Measurements from ENCODE around the gene NFU1. TPM values are rescaled to one million over a fixed set of nuclear protein-coding genes. Genes with fewer than 3 reads are reported as not detected.
A peak's percentile ranks its signal among the peaks of the same experiment; 100 is the strongest.
"Not testable (repeated sequence)": the region's sequence is repeated elsewhere in the genome, so short reads cannot be mapped to it uniquely, and the experiment has no call there.

NFU1 gene
- polyA plus RNA-seq, 1 donor from 2014 or later: 87.2 TPM

GRCh38 chr2:69461404-69461803 lies 24.2 kb upstream of the NFU1 start:
- peaks cover 2% of the 10 kb centered on the region for H3K27me3 Mint-ChIP-seq
- H3K9me3 Mint-ChIP-seq: peaks cover 0 to 2% (median 1%) of the 10 kb centered on the region in 3 donors
- H3K36me3 Mint-ChIP-seq: peaks cover 4% of the 10 kb centered on the region
- H3K4me3 Mint-ChIP-seq: no peak overlapping the region
- no peak overlapping the region for H3K27ac Mint-ChIP-seq
- H3K4me1 Mint-ChIP-seq: peaks cover 0 to 2% (median 0%) of the 10 kb centered on the region in 3 donors

DNA sequence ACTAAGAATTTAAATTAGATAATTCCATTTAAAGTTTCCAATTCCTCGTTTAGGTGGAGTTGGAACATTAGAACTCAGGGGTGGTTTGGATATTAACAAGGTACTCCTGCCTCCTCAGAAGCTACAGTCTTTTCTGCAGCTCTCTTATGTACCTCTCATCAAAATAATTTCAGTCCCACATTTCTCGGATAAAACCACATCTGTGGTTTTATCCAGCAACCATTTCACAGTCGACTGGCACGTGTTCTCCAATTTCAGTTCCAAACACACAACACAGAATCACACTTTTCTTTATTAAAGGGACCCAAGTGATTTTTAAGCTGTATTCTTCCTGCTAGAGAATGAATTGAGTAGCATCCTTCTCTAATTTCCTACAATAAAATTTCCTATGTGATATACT lies 22.7 kb upstream of the NFU1 start:
- H3K27ac Mint-ChIP-seq: no peak overlapping the region
- H3K4me3 Mint-ChIP-seq: no peak overlapping the region
- peaks cover 4% of the 10 kb centered on the region for H3K36me3 Mint-ChIP-seq

GRCh38 chr2:69456950-69457445 lies 19.8 kb upstream of the NFU1 start:
- H3K27ac Mint-ChIP-seq: no peak overlapping the region

More for the DNA sequence above, 22.7 kb upstream of the NFU1 start:
- Mint-ChIP-seq H3K9me3 (peaks cover 0 to 2% (median 1%) of the 10 kb centered on the region in 3 donors), H3K27me3 (peaks cover 2% of the 10 kb centered on the region), H3K4me1 (peaks cover 0 to 2% (median 0%) of the 10 kb centered on the region in 3 donors)

DNA sequence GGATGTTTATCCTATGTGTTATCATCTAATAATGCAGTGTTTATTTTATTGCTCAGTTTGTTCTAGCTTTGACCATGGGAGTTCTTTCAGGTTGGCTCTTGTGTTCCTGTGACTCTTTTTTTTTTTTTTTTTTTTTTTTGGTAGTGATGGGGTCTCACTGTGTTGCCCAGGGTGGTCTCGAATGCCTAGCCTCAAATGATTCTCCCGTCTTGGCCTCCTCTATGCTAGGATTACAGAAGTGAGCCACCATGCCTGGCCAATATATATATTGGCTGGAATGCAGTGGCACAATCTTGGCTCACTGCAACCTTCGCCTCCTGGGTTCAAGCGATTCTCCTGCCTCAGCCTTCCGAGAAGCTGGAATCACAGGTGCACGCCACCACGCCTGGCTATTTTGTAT lies 18.9 kb upstream of the NFU1 start:
- Mint-ChIP-seq H3K27me3 (no peaks in the 10 kb centered on the region), H3K36me3 (peaks cover 2% of the 10 kb centered on the region), H3K4me3 (no peak overlapping the region), H3K27ac (no peak overlapping the region), H3K4me1 (peaks cover 0 to 5% (median 4%) of the 10 kb centered on the region in 3 donors), H3K9me3 (peaks cover 0 to 1% (median 0%) of the 10 kb centered on the region in 3 donors)

More at GRCh38 chr2:69456950-69457445, 19.8 kb upstream of the NFU1 start:
- Mint-ChIP-seq H3K36me3 (peaks cover 2% of the 10 kb centered on the region), H3K4me1 (peaks cover 0 to 5% (median 4%) of the 10 kb centered on the region in 3 donors), H3K9me3 (peaks cover 0 to 2% (median 1%) of the 10 kb centered on the region in 3 donors), H3K27me3 (no peaks in the 10 kb centered on the region), H3K4me3 (no peak overlapping the region)

- peaks cover 2% of the 10 kb centered on the region for H3K36me3 Mint-ChIP-seq
- peaks cover 0 to 1% (median 0%) of the 10 kb centered on the region in 3 donors for H3K9me3 Mint-ChIP-seq
- H3K27ac Mint-ChIP-seq: no peak overlapping the region
- H3K27me3 Mint-ChIP-seq: no peaks in the 10 kb centered on the region
- no peak overlapping the region for H3K4me3 Mint-ChIP-seq
- H3K4me1 Mint-ChIP-seq: peaks cover 0 to 5% (median 4%) of the 10 kb centered on the region in 3 donors
These were observed 17.7 kb upstream of the NFU1 start for GRCh38 chr2:69454976-69455375.

- Mint-ChIP-seq H3K9me3 (no peaks in the 10 kb centered on the region), H3K4me1 (peaks cover 0 to 4% (median 4%) of the 10 kb centered on the region in 3 donors), H3K27me3 (peaks cover 3% of the 10 kb centered on the region), H3K27ac (no peak overlapping the region), H3K4me3 (no peak overlapping the region), H3K36me3 (peaks cover 4% of the 10 kb centered on the region)
These were observed 16.4 kb upstream of the NFU1 start for GRCh38 chr2:69453475-69454129.

DNA sequence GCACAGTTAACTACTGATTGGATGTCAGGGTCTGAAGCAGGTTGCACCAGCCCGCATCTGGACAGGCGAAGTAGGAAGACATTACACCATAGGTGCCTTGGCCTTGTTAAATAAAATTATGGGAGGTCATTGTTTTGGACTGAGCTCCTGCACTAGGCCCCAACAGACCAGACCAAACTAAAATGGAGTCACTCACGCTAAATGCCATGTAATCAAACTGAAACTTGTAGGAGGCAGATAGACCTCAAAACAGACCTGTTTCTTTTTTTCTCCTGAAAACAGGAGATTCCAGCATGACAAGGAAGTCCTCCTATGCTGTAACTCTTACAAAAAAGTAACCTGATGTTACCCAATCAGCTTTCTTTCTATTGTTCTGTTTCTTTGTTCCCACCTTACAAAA lies 15.5 kb upstream of the NFU1 start:
- Mint-ChIP-seq H3K36me3 (peaks cover 4% of the 10 kb centered on the region), H3K27ac (no peak overlapping the region)

DNA sequence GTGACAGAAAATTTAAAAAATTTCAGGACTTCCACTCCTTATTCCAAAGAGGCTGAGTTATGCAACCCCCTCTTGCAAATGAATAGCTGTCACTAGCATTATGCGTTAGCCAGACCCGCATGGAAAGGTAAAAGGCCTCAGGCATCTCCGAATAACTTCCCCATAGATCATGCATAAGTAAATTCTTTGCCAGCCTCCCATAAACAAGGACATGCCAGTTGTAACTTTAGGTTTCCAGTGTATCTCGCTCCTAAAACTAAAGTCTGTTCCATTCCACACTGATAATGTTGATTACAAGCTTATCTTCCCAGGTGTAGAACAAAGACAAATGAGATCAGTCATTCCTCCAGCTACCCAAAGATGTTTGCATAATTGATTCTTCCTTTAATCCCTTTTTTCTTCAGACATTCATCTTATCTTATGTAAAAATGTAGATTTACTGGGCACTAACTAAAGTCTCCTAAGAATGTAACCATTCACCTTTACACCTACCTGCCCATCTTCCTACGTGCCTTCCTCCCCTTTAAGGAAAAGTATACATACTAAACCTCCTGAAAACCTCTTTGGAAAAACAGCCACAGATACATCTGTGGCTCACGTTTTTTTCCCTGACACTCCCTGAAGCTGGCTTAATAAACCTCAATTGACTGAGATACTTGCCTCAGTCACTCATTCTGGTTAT lies 13.6 kb upstream of the NFU1 start:
- Mint-ChIP-seq H3K36me3 (peaks cover 6% of the 10 kb centered on the region), H3K27ac (no peak overlapping the region), H3K9me3 (no peaks in the 10 kb centered on the region), H3K27me3 (peaks cover 4% of the 10 kb centered on the region), H3K4me1 (peaks cover 0 to 4% (median 4%) of the 10 kb centered on the region in 3 donors), H3K4me3 (no peak overlapping the region)

More for the DNA sequence above, 15.5 kb upstream of the NFU1 start:
- Mint-ChIP-seq H3K27me3 (peaks cover 4% of the 10 kb centered on the region), H3K4me1 (peaks cover 0 to 4% (median 4%) of the 10 kb centered on the region in 3 donors), H3K4me3 (no peak overlapping the region), H3K9me3 (no peaks in the 10 kb centered on the region)

DNA sequence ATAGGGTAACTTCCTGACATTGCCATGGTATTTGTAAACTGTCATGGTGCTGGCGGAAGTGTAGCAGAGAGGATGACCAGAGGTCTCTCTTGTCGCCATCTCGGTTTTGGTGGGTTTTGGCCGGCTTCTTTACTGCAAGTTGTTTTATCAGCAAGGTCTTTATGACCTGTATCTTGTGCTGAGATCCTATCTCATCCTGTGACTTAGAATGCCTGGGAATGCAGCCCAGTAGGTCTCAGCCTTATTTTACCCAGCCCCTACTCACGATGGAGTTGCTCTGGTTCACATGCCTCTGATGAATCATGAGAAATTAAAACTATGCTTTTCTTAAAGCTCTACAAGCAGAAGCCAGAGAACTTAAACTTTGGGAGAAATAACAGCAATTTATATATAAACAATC lies 12.7 kb upstream of the NFU1 start:
- Mint-ChIP-seq H3K4me3 (no peak overlapping the region), H3K36me3 (peaks cover 6% of the 10 kb centered on the region), H3K9me3 (no peaks in the 10 kb centered on the region), H3K4me1 (peaks cover 0 to 4% (median 4%) of the 10 kb centered on the region in 3 donors), H3K27ac (no peak overlapping the region), H3K27me3 (peaks cover 4% of the 10 kb centered on the region)

DNA sequence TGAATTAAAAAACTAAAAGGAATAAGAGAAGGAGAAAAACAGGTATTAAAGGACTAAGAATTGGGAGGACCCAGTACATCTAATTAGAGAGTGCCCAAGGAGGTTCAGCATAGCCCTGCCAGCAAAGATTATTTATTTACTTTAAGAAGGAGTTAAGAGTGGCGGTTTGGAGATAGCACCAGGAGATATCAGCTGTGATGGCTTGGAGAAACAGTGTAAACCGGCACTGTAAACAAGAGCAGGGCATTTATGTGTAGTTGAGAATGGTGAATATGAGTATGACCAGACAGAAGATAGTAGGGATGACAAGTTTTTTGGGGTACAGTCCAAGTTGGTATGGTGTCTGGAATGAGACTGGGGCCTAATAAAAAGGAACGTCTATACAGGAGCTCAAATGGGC lies 6.4 kb upstream of the NFU1 start:
- H3K27ac Mint-ChIP-seq, H3K4me1 Mint-ChIP-seq, H3K27me3 Mint-ChIP-seq, H3K36me3 Mint-ChIP-seq, H3K9me3 Mint-ChIP-seq, H3K4me3 Mint-ChIP-seq: not testable (repeated sequence)

GRCh38 chr2:69439499-69439898 lies 2.3 kb upstream of the NFU1 start:
- not testable (repeated sequence) for H3K27me3 Mint-ChIP-seq, H3K36me3 Mint-ChIP-seq, H3K9me3 Mint-ChIP-seq
- peaks cover 17 to 25% (median 18%) of the 10 kb centered on the region in 3 donors for H3K4me1 Mint-ChIP-seq
- H3K27ac Mint-ChIP-seq: peak overlapping the region in 2 of 3 donors; percentile 30 to 99
- peak overlapping the region in 2 of 4 donors; percentile 50 to 99 for H3K4me3 Mint-ChIP-seq

DNA sequence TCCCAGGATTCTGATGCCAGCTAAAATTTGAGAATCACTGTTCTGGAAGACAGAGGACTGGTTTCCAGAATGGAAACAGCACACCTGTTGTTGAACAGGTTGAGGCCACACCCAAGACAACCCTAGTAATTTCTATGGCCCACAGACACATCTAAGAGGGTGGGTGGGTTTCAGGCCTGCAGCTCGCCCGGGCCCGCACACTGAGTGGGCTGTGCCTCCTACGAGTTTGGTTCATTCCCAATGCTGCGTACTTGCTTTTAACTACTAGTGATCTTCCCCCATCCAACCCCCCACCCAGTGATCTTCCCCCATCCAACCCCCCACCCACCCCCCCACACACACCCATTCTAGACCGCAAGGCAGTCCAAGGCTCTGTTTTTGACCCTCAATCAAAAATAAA lies 1.3 kb upstream of the NFU1 start:
- Mint-ChIP-seq H3K4me3 (peak overlapping the region in 2 of 4 donors; percentile 17 to 99), H3K9me3 (peaks cover 0 to 8% (median 0%) of the 10 kb centered on the region in 3 donors), H3K36me3 (peaks cover 2% of the 10 kb centered on the region), H3K27me3 (no peaks in the 10 kb centered on the region), H3K4me1 (peaks cover 18 to 26% (median 19%) of the 10 kb centered on the region in 3 donors), H3K27ac (peak overlapping the region in 2 of 3 donors; percentile 99)

GRCh38 chr2:69437751-69438154 lies 518 bp upstream of the NFU1 start:
- peaks cover 0 to 8% (median 0%) of the 10 kb centered on the region in 3 donors for H3K9me3 Mint-ChIP-seq
- H3K36me3 Mint-ChIP-seq: peaks cover 2% of the 10 kb centered on the region

DNA sequence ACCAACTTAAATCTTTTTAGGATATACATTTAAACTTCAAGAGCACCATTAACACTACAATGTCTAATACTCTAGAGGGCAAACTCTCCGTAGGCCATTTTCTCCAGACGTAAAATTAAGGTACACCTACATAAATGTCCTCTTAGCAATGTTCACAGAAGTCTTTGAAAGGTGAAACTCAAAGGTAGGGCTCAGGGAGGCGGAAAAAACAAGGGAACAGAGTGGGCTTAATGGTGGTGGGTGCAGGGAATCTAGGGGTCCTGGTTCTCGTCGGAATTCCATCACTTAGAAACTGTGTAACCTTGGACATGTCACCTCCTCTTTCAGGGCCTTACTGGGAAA lies 668 bp downstream of the NFU1 start:
- peak overlapping the region; percentile 99 for H3K27ac Mint-ChIP-seq
- H3K4me1 Mint-ChIP-seq: peaks cover 19 to 26% (median 21%) of the 10 kb centered on the region in 3 donors
- H3K27me3 Mint-ChIP-seq: no peaks in the 10 kb centered on the region
- H3K36me3 Mint-ChIP-seq: peaks cover 2% of the 10 kb centered on the region
- H3K4me3 Mint-ChIP-seq: peak overlapping the region; percentile 98 to 100 (median 100)
- peaks cover 0 to 8% (median 0%) of the 10 kb centered on the region in 3 donors for H3K9me3 Mint-ChIP-seq

More at GRCh38 chr2:69437751-69438154, 518 bp upstream of the NFU1 start:
- Mint-ChIP-seq H3K27me3 (no peaks in the 10 kb centered on the region), H3K27ac (peak overlapping the region; percentile 99), H3K4me1 (peaks cover 18 to 26% (median 19%) of the 10 kb centered on the region in 3 donors), H3K4me3 (peak overlapping the region; percentile 98 to 100 (median 100))

GRCh38 chr2:69434753-69435152 lies 2.5 kb downstream of the NFU1 start:
- peak overlapping the region in 2 of 4 donors; percentile 65 to 99 for H3K4me3 Mint-ChIP-seq
- H3K36me3 Mint-ChIP-seq: no peaks in the 10 kb centered on the region
- peak overlapping the region in 2 of 3 donors; percentile 12 to 68 for H3K27ac Mint-ChIP-seq

More at GRCh38 chr2:69434753-69435152, 2.5 kb downstream of the NFU1 start:
- H3K9me3 Mint-ChIP-seq: peaks cover 0 to 8% (median 0%) of the 10 kb centered on the region in 3 donors
- H3K4me1 Mint-ChIP-seq: peaks cover 19 to 26% (median 21%) of the 10 kb centered on the region in 3 donors
- no peaks in the 10 kb centered on the region for H3K27me3 Mint-ChIP-seq

All from IgD-negative memory B cell (primary cell).